Lung (tissue), 12 donors: ENCODE results near the gene FSD1L. TPM values are rescaled to one million over a fixed set of nuclear protein-coding genes. Genes with fewer than 3 reads are reported as not detected.
"Not testable (repeated sequence)": the region's sequence is repeated elsewhere in the genome, so short reads cannot be mapped to it uniquely, and the experiment has no call there.

ENCODE experiments used
- ATAC-seq: fragments of 200-7000 bp; cut with Tn5 transposase; one replicate; pipeline ENCODE4 v1.9.1; 2020; ENCODE audit warnings: moderate number of reproducible peaks; ENCODE audit not compliant: insufficient read depth, low FRiP score
- DNase-seq, 3 donors: peaks; one replicate each; pipeline ENCODE4 v3.0.0-alpha.2; 2013 to 2017
- H3K27ac ChIP-seq, 2 donors: one replicate each; pipeline ENCODE4 v1.5.1; 2013; ENCODE audit warnings: mild to moderate bottlenecking in 2 of 2, moderate library complexity in 2 of 2, control low read depth in 1 of 2, inconsistent platforms in 1 of 2, low read depth in 1 of 2, low read length in 1 of 2
- H3K27me3 ChIP-seq, 3 donors: one replicate each; pipeline ENCODE4 v1.5.1; 2013; ENCODE audit warnings: low read length in 2 of 3; ENCODE audit not compliant: control insufficient read depth in 3 of 3, insufficient read depth in 3 of 3
- H3K36me3 ChIP-seq, 4 donors: one replicate each; pipeline ENCODE4 v1.5.1; 2013; ENCODE audit warnings: low read length in 4 of 4, mild to moderate bottlenecking in 1 of 4, moderate library complexity in 1 of 4; ENCODE audit not compliant: control insufficient read depth in 4 of 4, insufficient read depth in 4 of 4
- H3K4me1 ChIP-seq, 5 donors: one replicate each; pipeline ENCODE4 v1.5.1; 2013; ENCODE audit warnings: low read length in 5 of 5, mild to moderate bottlenecking in 2 of 5, moderate library complexity in 1 of 5; ENCODE audit not compliant: control insufficient read depth in 5 of 5, insufficient read depth in 5 of 5
- H3K4me3 ChIP-seq: one replicate; pipeline ENCODE4 v1.5.1; 2013; ENCODE audit warnings: mild to moderate bottlenecking, control low read depth, moderate library complexity
- H3K9ac ChIP-seq, 2 donors: one replicate each; pipeline ENCODE4 v1.5.1; 2013; ENCODE audit warnings: low read length in 2 of 2, control low read depth in 1 of 2; ENCODE audit not compliant: insufficient read depth in 1 of 2
- H3K9me3 ChIP-seq, 4 donors: one replicate each; pipeline ENCODE4 v1.5.1; 2013; ENCODE audit warnings: low read length in 3 of 4, mild to moderate bottlenecking in 1 of 4, moderate library complexity in 1 of 4; ENCODE audit not compliant: control insufficient read depth in 4 of 4, insufficient read depth in 3 of 4
- CTCF ChIP-seq: IDR thresholded peaks from 2 replicates; pipeline ENCODE4 v1.5.1; 2012; ENCODE audit warnings: mild to moderate bottlenecking; ENCODE audit errors: control extremely low read depth, extremely low read depth
- WGBS, 2 donors: extraction: QIAGEN DNeasy Blood & Tissue Kit; methylation state at CpG; one replicate each; pipeline ENCODE4 v1.1.7; 2013; 5-methylcytosine and 5-hydroxymethylcytosine counted together
- polyA plus RNA-seq, 2 donors: library from polyadenylated mRNA; stranded (reverse); fragments of 200-250 nt; gene quantifications; one replicate each; pipeline ENCODE4 v1.2.1, GENCODE V29; 2013
- total RNA-seq, 2 donors: library from RNA; depleted of rRNA in 1 of 2; stranded (reverse); fragments of >200 nt in 1 of 2; gene quantifications; one replicate each; pipeline ENCODE4 v1.2.1, GENCODE V29; 2014 to 2021
- donor health status: control.
- donor health status: control.
- donor health status: Bipolar disorder and iron deficiency.
- donor health status: healthy.
- donor health status: DM: yes; HTN: yes; CAD: no.

Gene FSD1L
- total and polyA plus RNA-seq, 4 donors: 2.5 to 18.8 (median 5.7) TPM

GRCh38 chr9:105572455-105572854 lies 124.6 kb downstream of the FSD1L start:
- Histone ChIP-seq H3K4me3 (no peak overlapping the region), H3K27ac (no peak overlapping the region), H3K36me3 (peaks cover 1 to 12% (median 10%) of the 10 kb centered on the region in 4 donors), H3K9me3 (peaks cover 0 to 3% (median 1%) of the 10 kb centered on the region in 4 donors), H3K9ac (no peak overlapping the region), H3K4me1 (no peaks in the 10 kb centered on the region), H3K27me3 (no peaks in the 10 kb centered on the region)
- DNase-seq: no peak
- ATAC-seq: no peak
- TF ChIP-seq CTCF: no peak

- not testable (repeated sequence) for H3K27ac ChIP-seq, H3K4me3 ChIP-seq, ATAC-seq, DNase-seq, H3K27me3 ChIP-seq, H3K4me1 ChIP-seq, H3K9ac ChIP-seq, H3K9me3 ChIP-seq, H3K36me3 ChIP-seq
- 97 to 98% methylated on average over 6 of the region's 6 CpGs for WGBS, 2 donors
Observed at GRCh38 chr9:105579952-105580351, 132.1 kb downstream of the FSD1L start.

GRCh38 chr9:105581550-105581949 lies 133.7 kb downstream of the FSD1L start:
- not testable (repeated sequence) for DNase-seq, H3K4me1 ChIP-seq
- 85 to 90% methylated on average over 16 of the region's 16 CpGs for WGBS, 2 donors

GRCh38 chr9:105593145-105593544 lies 145.3 kb downstream of the FSD1L start:
- H3K9me3 ChIP-seq: peaks cover 0 to 9% (median 5%) of the 10 kb centered on the region in 4 donors
- no peaks in the 10 kb centered on the region for H3K4me1 ChIP-seq
- ATAC-seq (no peak), DNase-seq (no peak)
- no peak overlapping the region for H3K9ac ChIP-seq
- 97 to 98% methylated on average over 3 of the region's 3 CpGs for WGBS, 2 donors
- no peaks in the 10 kb centered on the region for H3K27me3 ChIP-seq
- no peak for TF ChIP-seq CTCF
- H3K36me3 ChIP-seq: peaks cover 3 to 9% (median 7%) of the 10 kb centered on the region in 4 donors
- no peak overlapping the region for H3K4me3 ChIP-seq
- H3K27ac ChIP-seq: no peak overlapping the region

More at GRCh38 chr9:105581550-105581949, 133.7 kb downstream of the FSD1L start:
- ATAC-seq, H3K9me3 ChIP-seq, H3K9ac ChIP-seq, H3K36me3 ChIP-seq, H3K27me3 ChIP-seq, H3K4me3 ChIP-seq, H3K27ac ChIP-seq: not testable (repeated sequence)

Other genes with a start within 250 kb of the FSD1L start
- gene SLC44A1, start 203.4 kb upstream of the FSD1L start, total RNA-seq: 10 to 100 TPM; 49.0 to 61.7 TPM
- 10 to 100 TPM; 13.0 to 18.6 TPM for gene SLC44A1, start 203.4 kb upstream of the FSD1L start, polyA plus RNA-seq
- 10 to 100 TPM; 11.3 to 36.9 TPM for gene FKTN, start 110.1 kb downstream of the FSD1L start, total RNA-seq
- gene FKTN, start 110.1 kb downstream of the FSD1L start, polyA plus RNA-seq: 1 to 10 TPM; 3.2 to 3.4 TPM
- not detected for gene TAL2, start 214.4 kb downstream of the FSD1L start, total RNA-seq
- under 1 TPM in 1 of 2 donors, not detected in 1; 0.17 TPM for gene TAL2, start 214.4 kb downstream of the FSD1L start, polyA plus RNA-seq
- 10 to 100 TPM in 1 of 2 donors, 1 to 10 TPM in 1; 8.9 to 17.2 TPM for gene TMEM38B, start 246.5 kb downstream of the FSD1L start, total RNA-seq
- gene TMEM38B, start 246.5 kb downstream of the FSD1L start, polyA plus RNA-seq: 10 to 100 TPM in 1 of 2 donors, 1 to 10 TPM in 1; 4.9 to 13.2 TPM